HEK293 (cell line): ENCODE results near the gene POM121L2.

Source experiments
- HOXC10 ChIP-seq: sonication (generic); formaldehyde crosslinking; IDR thresholded peaks from 2 replicates; pipeline ENCODE4 v1.8.1; 2023; ENCODE audit warnings: mild to moderate bottlenecking, missing genetic modification reagents
- YY1 ChIP-seq: fragments of 450-650 bp; formaldehyde crosslinking; IDR thresholded peaks from 2 replicates; pipeline ENCODE4 v1.5.1; 2018; ENCODE audit warnings: missing biosample characterization, missing genetic modification characterization
- ZBTB17 ChIP-seq: fragments of 450-650 bp; formaldehyde crosslinking; IDR thresholded peaks from 2 replicates; pipeline ENCODE4 v1.5.1; 2016; ENCODE audit warnings: missing biosample characterization, missing genetic modification characterization
- ZBTB8A ChIP-seq: fragments of 450-650 bp; formaldehyde crosslinking; IDR thresholded peaks from 2 replicates; pipeline ENCODE4 v1.5.1; 2016; ENCODE audit warnings: missing biosample characterization, missing genetic modification characterization
- ZNF155 ChIP-seq: fragments of 450-650 bp; formaldehyde crosslinking; IDR thresholded peaks from 2 replicates; pipeline ENCODE4 v1.5.1; 2016; ENCODE audit warnings: missing biosample characterization, missing genetic modification characterization
- ZNF239 ChIP-seq: fragments of 450-650 bp; formaldehyde crosslinking; IDR thresholded peaks from 2 replicates; pipeline ENCODE4 v1.5.1; 2016; ENCODE audit warnings: missing biosample characterization, missing genetic modification characterization
- ZNF292 ChIP-seq: fragments of 450-650 bp; formaldehyde crosslinking; IDR thresholded peaks from 2 replicates; pipeline ENCODE4 v1.5.1; 2016; ENCODE audit warnings: low read depth, missing biosample characterization, missing genetic modification characterization, borderline replicate concordance
- ZNF571 ChIP-seq: fragments of 450-650 bp; formaldehyde crosslinking; IDR thresholded peaks from 2 replicates; pipeline ENCODE4 v1.5.0; 2017; ENCODE audit warnings: missing biosample characterization, missing genetic modification characterization
- ZNF600 ChIP-seq: fragments of 450-650 bp; formaldehyde crosslinking; IDR thresholded peaks from 2 replicates; pipeline ENCODE4 v1.5.1; 2016; ENCODE audit warnings: missing biosample characterization, missing genetic modification characterization
- TF ChIP-seq, protein P1 (sequence below): fragments of 450-650 bp; formaldehyde crosslinking; conservative IDR thresholded peaks from 2 replicates; pipeline ENCODE4 v1.5.1; 2016; ENCODE audit warnings: low read depth, missing biosample characterization, missing genetic modification characterization
- TF ChIP-seq, protein P2 (sequence below): fragments of 450-650 bp; formaldehyde crosslinking; IDR thresholded peaks from 2 replicates; pipeline ENCODE4 v1.5.1; 2016; ENCODE audit warnings: missing biosample characterization, missing genetic modification characterization
- TF ChIP-seq, protein P3 (sequence below): fragments of 450-650 bp; formaldehyde crosslinking; IDR thresholded peaks from 2 replicates; pipeline ENCODE4 v1.5.1; 2016; ENCODE audit warnings: missing biosample characterization, missing genetic modification characterization
- TF ChIP-seq, protein P4 (sequence below): fragments of 450-650 bp; formaldehyde crosslinking; IDR thresholded peaks from 2 replicates; pipeline ENCODE4 v1.5.1; 2016; ENCODE audit warnings: missing biosample characterization, missing genetic modification characterization, borderline replicate concordance
- TF ChIP-seq, protein P5 (sequence below): fragments of 450-650 bp; formaldehyde crosslinking; IDR thresholded peaks from 2 replicates; pipeline ENCODE4 v1.5.1; 2016; ENCODE audit warnings: missing biosample characterization, missing genetic modification characterization
- TF ChIP-seq, protein P6 (sequence below): fragments of 450-650 bp; formaldehyde crosslinking; IDR thresholded peaks from 2 replicates; pipeline ENCODE4 v1.5.0; 2017; ENCODE audit warnings: missing biosample characterization, missing genetic modification characterization, borderline replicate concordance
- TF ChIP-seq, protein P7 (sequence below): fragments of 450-650 bp; formaldehyde crosslinking; IDR thresholded peaks from 2 replicates; pipeline ENCODE4 v1.5.1; 2017; ENCODE audit warnings: missing biosample characterization, missing genetic modification characterization
- TF ChIP-seq, protein P8 (sequence below): fragments of 450-650 bp; formaldehyde crosslinking; IDR thresholded peaks from 2 replicates; pipeline ENCODE4 v1.5.1; 2016; ENCODE audit warnings: missing biosample characterization, missing genetic modification characterization
- TF ChIP-seq, protein P9 (sequence below): fragments of 450-650 bp; formaldehyde crosslinking; IDR thresholded peaks from 2 replicates; pipeline ENCODE4 v1.5.1; 2017; ENCODE audit warnings: missing biosample characterization, missing genetic modification characterization

POM121L2 gene

DNA sequence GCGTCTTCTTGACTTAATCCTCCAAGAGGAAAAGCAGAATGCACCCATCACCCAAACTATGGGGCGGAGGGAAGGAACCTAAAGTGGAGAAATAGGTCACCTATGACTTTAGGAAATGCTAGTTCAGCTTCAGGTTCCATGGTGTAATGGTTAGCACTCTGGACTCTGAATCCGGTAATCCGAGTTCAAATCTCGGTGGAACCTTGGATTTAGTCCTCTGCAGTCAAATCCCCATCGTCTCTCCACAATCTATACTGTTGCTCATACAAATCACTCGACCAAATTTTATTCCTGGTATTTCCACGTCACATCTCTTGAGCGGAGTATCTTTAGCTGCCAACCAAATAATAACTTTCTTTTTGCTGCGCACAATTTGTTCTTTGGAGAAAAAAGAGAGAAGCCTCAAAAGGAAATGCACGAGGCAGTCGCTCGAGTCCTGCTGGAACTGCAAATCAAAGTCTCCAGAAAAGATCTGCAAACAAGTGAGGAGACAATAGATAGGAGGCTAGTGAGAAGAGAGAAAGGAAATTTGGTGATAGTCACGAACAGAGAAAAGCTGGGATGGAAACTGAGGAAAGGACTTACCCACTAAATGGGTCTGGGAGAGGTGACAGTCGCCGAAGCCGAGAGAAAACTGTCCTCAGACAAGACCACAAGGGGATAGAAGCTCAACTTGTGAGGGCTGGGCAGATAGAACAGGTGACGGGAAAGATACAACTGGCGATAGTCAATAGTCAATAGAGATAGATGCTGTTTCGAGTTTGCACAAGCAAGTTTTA, 16.6 kb downstream of the POM121L2 start (continued):
- TF ChIP-seq, protein P1, sequence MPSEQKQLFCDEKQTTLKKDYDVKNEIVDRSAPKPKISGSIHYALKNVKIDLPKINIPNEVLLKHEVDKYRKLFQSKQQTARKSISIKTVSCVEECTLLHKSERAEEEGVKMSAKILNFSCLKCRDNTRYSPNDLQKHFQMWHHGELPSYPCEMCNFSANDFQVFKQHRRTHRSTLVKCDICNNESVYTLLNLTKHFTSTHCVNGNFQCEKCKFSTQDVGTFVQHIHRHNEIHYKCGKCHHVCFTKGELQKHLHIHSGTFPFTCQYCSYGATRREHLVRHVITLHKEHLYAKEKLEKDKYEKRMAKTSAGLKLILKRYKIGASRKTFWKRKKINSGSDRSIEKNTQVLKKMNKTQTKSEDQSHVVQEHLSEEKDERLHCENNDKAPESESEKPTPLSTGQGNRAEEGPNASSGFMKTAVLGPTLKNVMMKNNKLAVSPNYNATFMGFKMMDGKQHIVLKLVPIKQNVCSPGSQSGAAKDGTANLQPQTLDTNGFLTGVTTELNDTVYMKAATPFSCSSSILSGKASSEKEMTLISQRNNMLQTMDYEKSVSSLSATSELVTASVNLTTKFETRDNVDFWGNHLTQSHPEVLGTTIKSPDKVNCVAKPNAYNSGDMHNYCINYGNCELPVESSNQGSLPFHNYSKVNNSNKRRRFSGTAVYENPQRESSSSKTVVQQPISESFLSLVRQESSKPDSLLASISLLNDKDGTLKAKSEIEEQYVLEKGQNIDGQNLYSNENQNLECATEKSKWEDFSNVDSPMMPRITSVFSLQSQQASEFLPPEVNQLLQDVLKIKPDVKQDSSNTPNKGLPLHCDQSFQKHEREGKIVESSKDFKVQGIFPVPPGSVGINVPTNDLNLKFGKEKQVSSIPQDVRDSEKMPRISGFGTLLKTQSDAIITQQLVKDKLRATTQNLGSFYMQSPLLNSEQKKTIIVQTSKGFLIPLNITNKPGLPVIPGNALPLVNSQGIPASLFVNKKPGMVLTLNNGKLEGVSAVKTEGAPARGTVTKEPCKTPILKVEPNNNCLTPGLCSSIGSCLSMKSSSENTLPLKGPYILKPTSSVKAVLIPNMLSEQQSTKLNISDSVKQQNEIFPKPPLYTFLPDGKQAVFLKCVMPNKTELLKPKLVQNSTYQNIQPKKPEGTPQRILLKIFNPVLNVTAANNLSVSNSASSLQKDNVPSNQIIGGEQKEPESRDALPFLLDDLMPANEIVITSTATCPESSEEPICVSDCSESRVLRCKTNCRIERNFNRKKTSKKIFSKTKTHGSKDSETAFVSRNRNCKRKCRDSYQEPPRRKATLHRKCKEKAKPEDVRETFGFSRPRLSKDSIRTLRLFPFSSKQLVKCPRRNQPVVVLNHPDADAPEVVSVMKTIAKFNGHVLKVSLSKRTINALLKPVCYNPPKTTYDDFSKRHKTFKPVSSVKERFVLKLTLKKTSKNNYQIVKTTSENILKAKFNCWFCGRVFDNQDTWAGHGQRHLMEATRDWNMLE (tag by site-specific recombination): 0 out of 2 replicates have a peak, but pooled peaks have one; percentile 33
- TF ChIP-seq, protein P2, sequence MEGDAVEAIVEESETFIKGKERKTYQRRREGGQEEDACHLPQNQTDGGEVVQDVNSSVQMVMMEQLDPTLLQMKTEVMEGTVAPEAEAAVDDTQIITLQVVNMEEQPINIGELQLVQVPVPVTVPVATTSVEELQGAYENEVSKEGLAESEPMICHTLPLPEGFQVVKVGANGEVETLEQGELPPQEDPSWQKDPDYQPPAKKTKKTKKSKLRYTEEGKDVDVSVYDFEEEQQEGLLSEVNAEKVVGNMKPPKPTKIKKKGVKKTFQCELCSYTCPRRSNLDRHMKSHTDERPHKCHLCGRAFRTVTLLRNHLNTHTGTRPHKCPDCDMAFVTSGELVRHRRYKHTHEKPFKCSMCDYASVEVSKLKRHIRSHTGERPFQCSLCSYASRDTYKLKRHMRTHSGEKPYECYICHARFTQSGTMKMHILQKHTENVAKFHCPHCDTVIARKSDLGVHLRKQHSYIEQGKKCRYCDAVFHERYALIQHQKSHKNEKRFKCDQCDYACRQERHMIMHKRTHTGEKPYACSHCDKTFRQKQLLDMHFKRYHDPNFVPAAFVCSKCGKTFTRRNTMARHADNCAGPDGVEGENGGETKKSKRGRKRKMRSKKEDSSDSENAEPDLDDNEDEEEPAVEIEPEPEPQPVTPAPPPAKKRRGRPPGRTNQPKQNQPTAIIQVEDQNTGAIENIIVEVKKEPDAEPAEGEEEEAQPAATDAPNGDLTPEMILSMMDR (tag by site-specific recombination): peak; percentile 38; the same call in 1 of the 2 replicates
- TF ChIP-seq ZNF292: no peak
- TF ChIP-seq, protein P3, sequence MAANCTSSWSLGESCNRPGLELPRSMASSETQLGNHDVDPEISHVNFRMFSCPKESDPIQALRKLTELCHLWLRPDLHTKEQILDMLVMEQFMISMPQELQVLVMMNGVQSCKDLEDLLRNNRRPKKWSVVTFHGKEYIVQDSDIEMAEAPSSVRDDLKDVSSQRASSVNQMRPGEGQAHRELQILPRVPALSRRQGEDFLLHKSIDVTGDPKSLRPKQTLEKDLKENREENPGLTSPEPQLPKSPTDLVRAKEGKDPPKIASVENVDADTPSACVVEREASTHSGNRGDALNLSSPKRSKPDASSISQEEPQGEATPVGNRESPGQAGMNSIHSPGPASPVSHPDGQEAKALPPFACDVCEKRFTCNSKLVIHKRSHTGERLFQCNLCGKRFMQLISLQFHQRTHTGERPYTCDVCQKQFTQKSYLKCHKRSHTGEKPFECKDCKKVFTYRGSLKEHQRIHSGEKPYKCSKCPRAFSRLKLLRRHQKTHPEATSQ (tag by site-specific recombination): no peak
- TF ChIP-seq, protein P4, sequence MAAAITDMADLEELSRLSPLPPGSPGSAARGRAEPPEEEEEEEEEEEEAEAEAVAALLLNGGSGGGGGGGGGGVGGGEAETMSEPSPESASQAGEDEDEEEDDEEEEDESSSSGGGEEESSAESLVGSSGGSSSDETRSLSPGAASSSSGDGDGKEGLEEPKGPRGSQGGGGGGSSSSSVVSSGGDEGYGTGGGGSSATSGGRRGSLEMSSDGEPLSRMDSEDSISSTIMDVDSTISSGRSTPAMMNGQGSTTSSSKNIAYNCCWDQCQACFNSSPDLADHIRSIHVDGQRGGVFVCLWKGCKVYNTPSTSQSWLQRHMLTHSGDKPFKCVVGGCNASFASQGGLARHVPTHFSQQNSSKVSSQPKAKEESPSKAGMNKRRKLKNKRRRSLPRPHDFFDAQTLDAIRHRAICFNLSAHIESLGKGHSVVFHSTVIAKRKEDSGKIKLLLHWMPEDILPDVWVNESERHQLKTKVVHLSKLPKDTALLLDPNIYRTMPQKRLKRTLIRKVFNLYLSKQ: no peak
- TF ChIP-seq, protein P5, sequence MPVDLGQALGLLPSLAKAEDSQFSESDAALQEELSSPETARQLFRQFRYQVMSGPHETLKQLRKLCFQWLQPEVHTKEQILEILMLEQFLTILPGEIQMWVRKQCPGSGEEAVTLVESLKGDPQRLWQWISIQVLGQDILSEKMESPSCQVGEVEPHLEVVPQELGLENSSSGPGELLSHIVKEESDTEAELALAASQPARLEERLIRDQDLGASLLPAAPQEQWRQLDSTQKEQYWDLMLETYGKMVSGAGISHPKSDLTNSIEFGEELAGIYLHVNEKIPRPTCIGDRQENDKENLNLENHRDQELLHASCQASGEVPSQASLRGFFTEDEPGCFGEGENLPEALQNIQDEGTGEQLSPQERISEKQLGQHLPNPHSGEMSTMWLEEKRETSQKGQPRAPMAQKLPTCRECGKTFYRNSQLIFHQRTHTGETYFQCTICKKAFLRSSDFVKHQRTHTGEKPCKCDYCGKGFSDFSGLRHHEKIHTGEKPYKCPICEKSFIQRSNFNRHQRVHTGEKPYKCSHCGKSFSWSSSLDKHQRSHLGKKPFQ (tag by site-specific recombination): no peak
- TF ChIP-seq, protein P6, sequence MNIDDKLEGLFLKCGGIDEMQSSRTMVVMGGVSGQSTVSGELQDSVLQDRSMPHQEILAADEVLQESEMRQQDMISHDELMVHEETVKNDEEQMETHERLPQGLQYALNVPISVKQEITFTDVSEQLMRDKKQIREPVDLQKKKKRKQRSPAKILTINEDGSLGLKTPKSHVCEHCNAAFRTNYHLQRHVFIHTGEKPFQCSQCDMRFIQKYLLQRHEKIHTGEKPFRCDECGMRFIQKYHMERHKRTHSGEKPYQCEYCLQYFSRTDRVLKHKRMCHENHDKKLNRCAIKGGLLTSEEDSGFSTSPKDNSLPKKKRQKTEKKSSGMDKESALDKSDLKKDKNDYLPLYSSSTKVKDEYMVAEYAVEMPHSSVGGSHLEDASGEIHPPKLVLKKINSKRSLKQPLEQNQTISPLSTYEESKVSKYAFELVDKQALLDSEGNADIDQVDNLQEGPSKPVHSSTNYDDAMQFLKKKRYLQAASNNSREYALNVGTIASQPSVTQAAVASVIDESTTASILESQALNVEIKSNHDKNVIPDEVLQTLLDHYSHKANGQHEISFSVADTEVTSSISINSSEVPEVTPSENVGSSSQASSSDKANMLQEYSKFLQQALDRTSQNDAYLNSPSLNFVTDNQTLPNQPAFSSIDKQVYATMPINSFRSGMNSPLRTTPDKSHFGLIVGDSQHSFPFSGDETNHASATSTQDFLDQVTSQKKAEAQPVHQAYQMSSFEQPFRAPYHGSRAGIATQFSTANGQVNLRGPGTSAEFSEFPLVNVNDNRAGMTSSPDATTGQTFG: no peak
- peak; percentile 57; the same call in 1 of the 2 replicates for TF ChIP-seq ZBTB8A (tag by site-specific recombination)
- peak; percentile 9; the same call in 1 of the 2 replicates for TF ChIP-seq ZNF239 (tag by site-specific recombination)
- TF ChIP-seq HOXC10 (CRISPR knock-in tag): no peak
- no peak for TF ChIP-seq ZNF571 (tag by site-specific recombination)
- TF ChIP-seq YY1 (tag by site-specific recombination): peak; percentile 56; the same call in 1 of the 2 replicates
- peak; percentile 71; the same call in 1 of the 2 replicates for TF ChIP-seq ZNF600 (tag by site-specific recombination)
- peak; percentile 70; the same call in 1 of the 2 replicates for TF ChIP-seq ZBTB17
- TF ChIP-seq, protein P7, sequence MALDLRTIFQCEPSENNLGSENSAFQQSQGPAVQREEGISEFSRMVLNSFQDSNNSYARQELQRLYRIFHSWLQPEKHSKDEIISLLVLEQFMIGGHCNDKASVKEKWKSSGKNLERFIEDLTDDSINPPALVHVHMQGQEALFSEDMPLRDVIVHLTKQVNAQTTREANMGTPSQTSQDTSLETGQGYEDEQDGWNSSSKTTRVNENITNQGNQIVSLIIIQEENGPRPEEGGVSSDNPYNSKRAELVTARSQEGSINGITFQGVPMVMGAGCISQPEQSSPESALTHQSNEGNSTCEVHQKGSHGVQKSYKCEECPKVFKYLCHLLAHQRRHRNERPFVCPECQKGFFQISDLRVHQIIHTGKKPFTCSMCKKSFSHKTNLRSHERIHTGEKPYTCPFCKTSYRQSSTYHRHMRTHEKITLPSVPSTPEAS (tag by site-specific recombination): no peak; the same call in 1 of the 2 replicates
- TF ChIP-seq, protein P8, sequence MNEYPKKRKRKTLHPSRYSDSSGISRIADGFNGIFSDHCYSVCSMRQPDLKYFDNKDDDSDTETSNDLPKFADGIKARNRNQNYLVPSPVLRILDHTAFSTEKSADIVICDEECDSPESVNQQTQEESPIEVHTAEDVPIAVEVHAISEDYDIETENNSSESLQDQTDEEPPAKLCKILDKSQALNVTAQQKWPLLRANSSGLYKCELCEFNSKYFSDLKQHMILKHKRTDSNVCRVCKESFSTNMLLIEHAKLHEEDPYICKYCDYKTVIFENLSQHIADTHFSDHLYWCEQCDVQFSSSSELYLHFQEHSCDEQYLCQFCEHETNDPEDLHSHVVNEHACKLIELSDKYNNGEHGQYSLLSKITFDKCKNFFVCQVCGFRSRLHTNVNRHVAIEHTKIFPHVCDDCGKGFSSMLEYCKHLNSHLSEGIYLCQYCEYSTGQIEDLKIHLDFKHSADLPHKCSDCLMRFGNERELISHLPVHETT (tag by site-specific recombination): peak; percentile 78
- TF ChIP-seq, protein P9, sequence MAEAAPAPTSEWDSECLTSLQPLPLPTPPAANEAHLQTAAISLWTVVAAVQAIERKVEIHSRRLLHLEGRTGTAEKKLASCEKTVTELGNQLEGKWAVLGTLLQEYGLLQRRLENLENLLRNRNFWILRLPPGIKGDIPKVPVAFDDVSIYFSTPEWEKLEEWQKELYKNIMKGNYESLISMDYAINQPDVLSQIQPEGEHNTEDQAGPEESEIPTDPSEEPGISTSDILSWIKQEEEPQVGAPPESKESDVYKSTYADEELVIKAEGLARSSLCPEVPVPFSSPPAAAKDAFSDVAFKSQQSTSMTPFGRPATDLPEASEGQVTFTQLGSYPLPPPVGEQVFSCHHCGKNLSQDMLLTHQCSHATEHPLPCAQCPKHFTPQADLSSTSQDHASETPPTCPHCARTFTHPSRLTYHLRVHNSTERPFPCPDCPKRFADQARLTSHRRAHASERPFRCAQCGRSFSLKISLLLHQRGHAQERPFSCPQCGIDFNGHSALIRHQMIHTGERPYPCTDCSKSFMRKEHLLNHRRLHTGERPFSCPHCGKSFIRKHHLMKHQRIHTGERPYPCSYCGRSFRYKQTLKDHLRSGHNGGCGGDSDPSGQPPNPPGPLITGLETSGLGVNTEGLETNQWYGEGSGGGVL (tag by site-specific recombination): no peak
- no peak for TF ChIP-seq ZNF155 (tag by site-specific recombination)
